SU-DHL-6 (cell line): ENCODE results near the gene COL6A1.

Experiments used
- EZH2phosphoT487 ChIP-seq: fragments of 200-600 bp; sonication (generic), shearing (Covaris generic); conservative IDR thresholded peaks from 2 replicates; pipeline ENCODE4 v1.6.1; 2018; ENCODE audit warnings: mild to moderate bottlenecking, antibody characterized with exemption, low read length, moderate library complexity, mixed read lengths
- TF ChIP-seq, protein P1 (sequence below): fragments of 200-600 bp; sonication (generic); IDR thresholded peaks from one replicate; pipeline ENCODE4 v1.5.1; 2017; ENCODE audit warnings: antibody characterized with exemption, mild to moderate bottlenecking, low read length, moderate library complexity; ENCODE audit not compliant: insufficient read depth, poor library complexity, severe bottlenecking

- TF ChIP-seq, protein P1, sequence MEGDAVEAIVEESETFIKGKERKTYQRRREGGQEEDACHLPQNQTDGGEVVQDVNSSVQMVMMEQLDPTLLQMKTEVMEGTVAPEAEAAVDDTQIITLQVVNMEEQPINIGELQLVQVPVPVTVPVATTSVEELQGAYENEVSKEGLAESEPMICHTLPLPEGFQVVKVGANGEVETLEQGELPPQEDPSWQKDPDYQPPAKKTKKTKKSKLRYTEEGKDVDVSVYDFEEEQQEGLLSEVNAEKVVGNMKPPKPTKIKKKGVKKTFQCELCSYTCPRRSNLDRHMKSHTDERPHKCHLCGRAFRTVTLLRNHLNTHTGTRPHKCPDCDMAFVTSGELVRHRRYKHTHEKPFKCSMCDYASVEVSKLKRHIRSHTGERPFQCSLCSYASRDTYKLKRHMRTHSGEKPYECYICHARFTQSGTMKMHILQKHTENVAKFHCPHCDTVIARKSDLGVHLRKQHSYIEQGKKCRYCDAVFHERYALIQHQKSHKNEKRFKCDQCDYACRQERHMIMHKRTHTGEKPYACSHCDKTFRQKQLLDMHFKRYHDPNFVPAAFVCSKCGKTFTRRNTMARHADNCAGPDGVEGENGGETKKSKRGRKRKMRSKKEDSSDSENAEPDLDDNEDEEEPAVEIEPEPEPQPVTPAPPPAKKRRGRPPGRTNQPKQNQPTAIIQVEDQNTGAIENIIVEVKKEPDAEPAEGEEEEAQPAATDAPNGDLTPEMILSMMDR, result no peak
- TF ChIP-seq EZH2phosphoT487, result no peak
Measured at GRCh38 chr21:45951676-45952075, 29.9 kb upstream of the COL6A1 start.
